OCI-LY3 (cell line): ENCODE measurements around the gene TMX3.

ENCODE experiments used
- CTCF ChIP-seq: fragments of 200-600, 300-600 bp; sonication (generic); IDR thresholded peaks from 2 replicates; pipeline ENCODE4 v1.5.1; 2014; ENCODE audit warnings: antibody characterized with exemption, low read length, low read depth
- EZH2phosphoT487 ChIP-seq: fragments of 200-600 bp; shearing (Covaris generic); IDR thresholded peaks from 2 replicates; pipeline ENCODE4 v1.6.1; 2018; ENCODE audit warnings: antibody characterized with exemption, mixed run types, low read depth

- no peak for TF ChIP-seq EZH2phosphoT487
- no peak for TF ChIP-seq CTCF
These were observed 26.1 kb upstream of the TMX3 start for GRCh38 chr18:68740966-68741365.
